Right lung (tissue), 10 donors: ENCODE data around the gene PLK5. TPM values are rescaled to one million over a fixed set of nuclear protein-coding genes. Genes with fewer than 3 reads are reported as not detected.
"Not testable (repeated sequence)": the region's sequence is repeated elsewhere in the genome, so short reads cannot be mapped to it uniquely, and the experiment has no call there.

Source experiments
- DNase-seq, 2 donors: peaks; one replicate each; pipeline ENCODE4 v3.0.0-alpha.2; 2013
- long read RNA-seq, 8 donors: transcript quantifications; one replicate each; lab custom pipeline, GENCODE V29; 2026
- polyA plus RNA-seq, 5 donors: library from polyadenylated mRNA; unstranded; fragments of 120-200 nt; gene quantifications; one replicate each; pipeline versions ENCODE4 v1.2.1 to v1.2.3, GENCODE V29; 2013; ENCODE audit warnings: inconsistent platforms in 1 of 5, low replicate concordance in 1 of 5; ENCODE audit not compliant: insufficient read length in 5 of 5, insufficient read depth in 1 of 5

Gene PLK5
- polyA plus RNA-seq = under 1 TPM; 0.14 to 0.53 (median 0.28) TPM
- long read RNA-seq, donor 1 = 0 reads
- long read RNA-seq, donor 2 = 0 reads
- long read RNA-seq, donor 3 = 0 reads
- long read RNA-seq, donor 4 = 0 reads
- long read RNA-seq, donor 5 = 0 reads
- long read RNA-seq, donor 6 = 0 reads
- long read RNA-seq, donor 7 = 0 reads
- long read RNA-seq, donor 8 = 0 reads

- no peak for DNase-seq
Observed at GRCh38 chr19:1523412-1524286, at the start of gene PLK5. TSS of gene PLK5 (plus strand) at chr19:1524077. CDS start at chr19:1526997, 2,920 bp downstream.

GRCh38 chr19:1474765-1475351 lies 49.0 kb upstream of the PLK5 start:
- no peak for DNase-seq

GRCh38 chr19:1475751-1476437 lies 48.0 kb upstream of the PLK5 start:
- DNase-seq = no peak

GRCh38 chr19:1477056-1477455 lies 46.8 kb upstream of the PLK5 start:
- not testable (repeated sequence) for DNase-seq

- peak; percentile 87 for DNase-seq
Observed at GRCh38 chr19:1478934-1479707, 44.8 kb upstream of the PLK5 start, which contains the start of gene C19orf25. TSS of gene C19orf25 (minus strand) at chr19:1479215. CDS start at chr19:1478903, 312 bp downstream.

GRCh38 chr19:1481224-1481892 lies 42.5 kb upstream of the PLK5 start:
- DNase-seq = no peak

- DNase-seq = no peak
Observed at GRCh38 chr19:1481893-1482360, 42.0 kb upstream of the PLK5 start.

- no peak for DNase-seq
Observed at GRCh38 chr19:1482361-1483130, 41.3 kb upstream of the PLK5 start.

GRCh38 chr19:1483131-1483978 lies 40.5 kb upstream of the PLK5 start:
- DNase-seq = no peak

GRCh38 chr19:1483979-1484428 lies 39.9 kb upstream of the PLK5 start:
- no peak for DNase-seq

- no peak for DNase-seq
Observed at GRCh38 chr19:1486720-1487575, 36.9 kb upstream of the PLK5 start.

GRCh38 chr19:1487576-1488281 lies 36.1 kb upstream of the PLK5 start:
- DNase-seq = no peak

GRCh38 chr19:1488282-1488601 lies 35.6 kb upstream of the PLK5 start:
- no peak for DNase-seq

GRCh38 chr19:1489463-1490310 lies 34.2 kb upstream of the PLK5 start:
- DNase-seq = no peak

- peak; percentile 97 to 99 for DNase-seq
Observed at GRCh38 chr19:1490311-1491113, 33.4 kb upstream of the PLK5 start, which contains the start of gene PCSK4. TSS of gene PCSK4 (minus strand) at chr19:1490350. CDS start at chr19:1490346, 4 bp downstream.
